Body of pancreas (tissue), 4 donors: ENCODE measurements around the gene WWTR1.

Experiments used
- POLR2A ChIP-seq, 3 donors: fragments of 450-650 bp; IDR thresholded peaks; one replicate each; pipeline ENCODE4 v1.6.1; 2016; ENCODE audit warnings: antibody characterized with exemption in 3 of 3, mild to moderate bottlenecking in 2 of 3
- TF ChIP-seq, protein P1 (sequence below), 7 experiments: fragments of 450-650 bp in 4 of 7; fragments of 200-600 bp in 3 of 7; sonication (generic) in 3 of 7; IDR thresholded peaks; one replicate each; pipeline ENCODE4 v1.5.1; 2016 to 2019; ENCODE audit warnings: antibody characterized with exemption in 7 of 7

DNA sequence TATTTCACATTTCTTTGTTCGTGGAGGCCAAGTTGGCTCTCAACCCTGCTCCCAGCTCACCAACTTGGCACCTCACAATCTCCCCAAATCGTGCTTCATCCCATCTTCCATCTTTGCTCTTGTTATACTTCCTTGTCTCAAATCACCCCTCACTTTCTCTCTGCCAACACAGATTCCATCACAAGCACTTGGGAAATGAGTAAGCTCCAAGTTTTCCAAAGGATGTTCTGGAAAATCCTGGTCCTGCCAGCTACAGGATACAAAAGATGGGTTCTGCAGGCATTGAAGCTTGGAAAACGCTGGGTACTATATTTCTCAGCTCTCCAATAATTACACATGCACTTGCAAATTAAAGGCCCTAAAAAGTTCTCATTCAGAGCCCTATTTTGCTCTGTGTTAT lies 187.4 kb downstream of the WWTR1 start:
- TF ChIP-seq, protein P1, sequence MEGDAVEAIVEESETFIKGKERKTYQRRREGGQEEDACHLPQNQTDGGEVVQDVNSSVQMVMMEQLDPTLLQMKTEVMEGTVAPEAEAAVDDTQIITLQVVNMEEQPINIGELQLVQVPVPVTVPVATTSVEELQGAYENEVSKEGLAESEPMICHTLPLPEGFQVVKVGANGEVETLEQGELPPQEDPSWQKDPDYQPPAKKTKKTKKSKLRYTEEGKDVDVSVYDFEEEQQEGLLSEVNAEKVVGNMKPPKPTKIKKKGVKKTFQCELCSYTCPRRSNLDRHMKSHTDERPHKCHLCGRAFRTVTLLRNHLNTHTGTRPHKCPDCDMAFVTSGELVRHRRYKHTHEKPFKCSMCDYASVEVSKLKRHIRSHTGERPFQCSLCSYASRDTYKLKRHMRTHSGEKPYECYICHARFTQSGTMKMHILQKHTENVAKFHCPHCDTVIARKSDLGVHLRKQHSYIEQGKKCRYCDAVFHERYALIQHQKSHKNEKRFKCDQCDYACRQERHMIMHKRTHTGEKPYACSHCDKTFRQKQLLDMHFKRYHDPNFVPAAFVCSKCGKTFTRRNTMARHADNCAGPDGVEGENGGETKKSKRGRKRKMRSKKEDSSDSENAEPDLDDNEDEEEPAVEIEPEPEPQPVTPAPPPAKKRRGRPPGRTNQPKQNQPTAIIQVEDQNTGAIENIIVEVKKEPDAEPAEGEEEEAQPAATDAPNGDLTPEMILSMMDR (IDR thresholded peaks at IDR 0.05): no peak
- no peak for TF ChIP-seq POLR2A (IDR thresholded peaks at IDR 0.05)
